GM20000 (cell line): ENCODE data around the gene ZFAND3.

Experiments used
- DNase-seq: peaks from one replicate; pipeline ENCODE4 v3.0.0; 2012; ENCODE audit warnings: low spot score
- CTCF ChIP-seq: IDR thresholded peaks from 2 replicates; pipeline ENCODE4 v1.5.1; 2012; ENCODE audit warnings: mild to moderate bottlenecking, control low read depth; ENCODE audit errors: extremely low read depth, missing control alignments

ZFAND3 gene

GRCh38 chr6:38110481-38110971, 291.0 kb downstream of the ZFAND3 start:
- no peak for DNase-seq

GRCh38 chr6:38112181-38112580, 292.7 kb downstream of the ZFAND3 start:
- DNase-seq, result no peak
- no peak for TF ChIP-seq CTCF

More at GRCh38 chr6:38110481-38110971, 291.0 kb downstream of the ZFAND3 start:
- no peak for TF ChIP-seq CTCF

GRCh38 chr6:38113825-38114576, 294.5 kb downstream of the ZFAND3 start:
- no peak for DNase-seq
- TF ChIP-seq CTCF, result no peak

GRCh38 chr6:38114976-38115625, 295.6 kb downstream of the ZFAND3 start:
- DNase-seq, result no peak
- no peak for TF ChIP-seq CTCF

- TF ChIP-seq CTCF, result no peak
- no peak for DNase-seq
These were observed 296.1 kb downstream of the ZFAND3 start for GRCh38 chr6:38115626-38116008.

- TF ChIP-seq CTCF, result no peak
- DNase-seq, result no peak
These were observed 296.7 kb downstream of the ZFAND3 start for GRCh38 chr6:38116248-38116647.

- no peak for DNase-seq
- no peak for TF ChIP-seq CTCF
These were observed 297.8 kb downstream of the ZFAND3 start for GRCh38 chr6:38117281-38117680.
